Glutamatergic neuron (in vitro differentiated cells): Measurements from ENCODE around the gene NKAP. TPM values are rescaled to one million over a fixed set of nuclear protein-coding genes. Genes with fewer than 3 reads are reported as not detected.
"Not testable (repeated sequence)": the region's sequence is repeated elsewhere in the genome, so short reads cannot be mapped to it uniquely, and the experiment has no call there.

ENCODE experiments used
- DNase-seq: peaks from one replicate; pipeline ENCODE4 v3.0.0; 2022
- H3K27ac Mint-ChIP-seq: one replicate; pipeline ENCODE4 v1.8.0; 2020; ENCODE audit warnings: mild to moderate bottlenecking, mixed read lengths, inconsistent platforms; ENCODE audit not compliant: unreplicated experiment
- H3K27me3 Mint-ChIP-seq: one replicate; pipeline ENCODE4 v1.8.0; 2020; ENCODE audit warnings: mild to moderate bottlenecking, moderate library complexity, mixed read lengths, inconsistent platforms; ENCODE audit not compliant: unreplicated experiment
- H3K36me3 Mint-ChIP-seq: one replicate; pipeline ENCODE4 v1.8.0; 2020; ENCODE audit warnings: mild to moderate bottlenecking, mixed read lengths, inconsistent platforms; ENCODE audit not compliant: unreplicated experiment
- H3K4me1 Mint-ChIP-seq: one replicate; pipeline ENCODE4 v1.8.0; 2020; ENCODE audit warnings: mild to moderate bottlenecking, low read depth, mixed read lengths, inconsistent platforms; ENCODE audit not compliant: unreplicated experiment
- H3K4me3 Mint-ChIP-seq: one replicate; pipeline ENCODE4 v1.8.0; 2020; ENCODE audit warnings: mild to moderate bottlenecking, mixed read lengths, inconsistent platforms; ENCODE audit not compliant: unreplicated experiment
- H3K9me3 Mint-ChIP-seq: one replicate; pipeline ENCODE4 v1.8.0; 2020; ENCODE audit warnings: mild to moderate bottlenecking, moderate library complexity, mixed read lengths, inconsistent platforms; ENCODE audit not compliant: unreplicated experiment
- total RNA-seq: library from RNA; stranded (reverse); fragmentation: NEBNext Ultra II Directional; extraction: Animal tissue kit (Norgen Biotek cat#: 25700); gene quantifications from one replicate; pipeline ENCODE4 v1.2.1, GENCODE V29; 2021; ENCODE audit not compliant: unreplicated experiment
- TF ChIP-seq, protein P1 (sequence below): fragments of 200-600 bp; sonication (generic); IDR thresholded peaks from one replicate; pipeline ENCODE4 v1.5.0; 2021; ENCODE audit not compliant: partially characterized antibody, unreplicated experiment

The NKAP gene
- total RNA-seq, 1 donor from 2014 or later, result 7.8 TPM

DNA sequence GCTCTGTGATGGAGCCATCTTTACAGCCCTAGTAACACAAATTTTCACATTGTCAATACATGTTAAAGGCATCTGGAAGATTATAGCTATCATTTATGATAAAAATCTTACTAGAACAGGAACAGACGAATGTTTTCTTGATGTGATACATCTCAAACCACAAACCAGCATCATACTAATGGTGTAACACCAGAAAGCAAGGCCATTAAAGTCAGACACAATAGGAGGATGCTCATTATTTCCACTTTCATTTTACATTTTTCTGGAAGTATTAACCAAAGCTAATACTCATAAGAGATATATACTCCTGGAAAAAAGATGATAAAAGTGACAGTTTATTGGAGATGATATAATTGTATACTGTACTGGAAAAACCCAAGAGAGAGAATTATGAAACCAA lies 42.6 kb downstream of the NKAP start:
- H3K9me3 Mint-ChIP-seq, result no peaks in the 10 kb centered on the region
- H3K36me3 Mint-ChIP-seq, result no peaks in the 10 kb centered on the region
- no peak overlapping the region for H3K4me3 Mint-ChIP-seq

GRCh38 chrX:119899125-119899524 lies 44.4 kb downstream of the NKAP start:
- no peak overlapping the region for H3K27ac Mint-ChIP-seq
- H3K4me1 Mint-ChIP-seq, result no peaks in the 10 kb centered on the region
- no peaks in the 10 kb centered on the region for H3K9me3 Mint-ChIP-seq
- H3K36me3 Mint-ChIP-seq, result no peaks in the 10 kb centered on the region
- TF ChIP-seq, protein P1, sequence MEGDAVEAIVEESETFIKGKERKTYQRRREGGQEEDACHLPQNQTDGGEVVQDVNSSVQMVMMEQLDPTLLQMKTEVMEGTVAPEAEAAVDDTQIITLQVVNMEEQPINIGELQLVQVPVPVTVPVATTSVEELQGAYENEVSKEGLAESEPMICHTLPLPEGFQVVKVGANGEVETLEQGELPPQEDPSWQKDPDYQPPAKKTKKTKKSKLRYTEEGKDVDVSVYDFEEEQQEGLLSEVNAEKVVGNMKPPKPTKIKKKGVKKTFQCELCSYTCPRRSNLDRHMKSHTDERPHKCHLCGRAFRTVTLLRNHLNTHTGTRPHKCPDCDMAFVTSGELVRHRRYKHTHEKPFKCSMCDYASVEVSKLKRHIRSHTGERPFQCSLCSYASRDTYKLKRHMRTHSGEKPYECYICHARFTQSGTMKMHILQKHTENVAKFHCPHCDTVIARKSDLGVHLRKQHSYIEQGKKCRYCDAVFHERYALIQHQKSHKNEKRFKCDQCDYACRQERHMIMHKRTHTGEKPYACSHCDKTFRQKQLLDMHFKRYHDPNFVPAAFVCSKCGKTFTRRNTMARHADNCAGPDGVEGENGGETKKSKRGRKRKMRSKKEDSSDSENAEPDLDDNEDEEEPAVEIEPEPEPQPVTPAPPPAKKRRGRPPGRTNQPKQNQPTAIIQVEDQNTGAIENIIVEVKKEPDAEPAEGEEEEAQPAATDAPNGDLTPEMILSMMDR, result no peak
- no peak overlapping the region for H3K4me3 Mint-ChIP-seq
- DNase-seq, result no peak
- no peaks in the 10 kb centered on the region for H3K27me3 Mint-ChIP-seq

More for the DNA sequence above, 42.6 kb downstream of the NKAP start:
- TF ChIP-seq, protein P1, result no peak
- Mint-ChIP-seq H3K27me3 (no peaks in the 10 kb centered on the region), H3K27ac (no peak overlapping the region), H3K4me1 (peaks cover 2% of the 10 kb centered on the region)
- DNase-seq, result no peak

DNA sequence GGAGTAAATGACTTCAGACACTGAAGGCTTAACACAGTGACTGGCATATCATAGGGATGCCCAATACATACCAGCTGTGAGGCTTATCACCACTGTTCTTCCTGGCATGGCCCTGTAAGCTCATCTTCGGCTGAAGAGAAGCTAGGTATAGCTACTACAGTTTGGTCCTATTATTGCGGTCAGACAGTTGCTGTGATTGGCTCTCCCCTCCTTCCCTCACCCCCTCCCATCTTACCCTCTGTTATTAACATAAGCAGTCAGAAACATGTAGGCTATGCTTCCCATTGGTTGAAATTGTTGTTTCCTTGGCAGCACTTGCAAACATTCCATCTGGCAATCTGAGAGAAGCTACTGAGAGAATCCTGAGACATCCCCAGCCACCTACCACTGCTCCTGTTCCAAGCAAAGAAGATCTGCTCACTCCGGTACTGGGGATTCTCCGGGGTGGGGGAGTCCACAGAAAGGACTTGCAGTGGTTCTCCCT lies 47.7 kb downstream of the NKAP start, which contains the start of gene AKAP14:
Gene AKAP14, plus strand, starts transcription at position 51 of the 484 bp plus-strand sequence. CDS start 7,331 bp downstream, outside the sequence.
- H3K27ac Mint-ChIP-seq, result no peak within 1 kb of the TSS
- DNase-seq, result no peak
- no peaks in the 10 kb centered on the region for H3K4me1 Mint-ChIP-seq
- H3K4me3 Mint-ChIP-seq, result no peak within 1 kb of the TSS
- no peaks in the 10 kb centered on the region for H3K36me3 Mint-ChIP-seq
- H3K9me3 Mint-ChIP-seq, result no peaks in the 10 kb centered on the region
- TF ChIP-seq, protein P1, result no peak
- peaks cover 3% of the 10 kb centered on the region for H3K27me3 Mint-ChIP-seq

DNA sequence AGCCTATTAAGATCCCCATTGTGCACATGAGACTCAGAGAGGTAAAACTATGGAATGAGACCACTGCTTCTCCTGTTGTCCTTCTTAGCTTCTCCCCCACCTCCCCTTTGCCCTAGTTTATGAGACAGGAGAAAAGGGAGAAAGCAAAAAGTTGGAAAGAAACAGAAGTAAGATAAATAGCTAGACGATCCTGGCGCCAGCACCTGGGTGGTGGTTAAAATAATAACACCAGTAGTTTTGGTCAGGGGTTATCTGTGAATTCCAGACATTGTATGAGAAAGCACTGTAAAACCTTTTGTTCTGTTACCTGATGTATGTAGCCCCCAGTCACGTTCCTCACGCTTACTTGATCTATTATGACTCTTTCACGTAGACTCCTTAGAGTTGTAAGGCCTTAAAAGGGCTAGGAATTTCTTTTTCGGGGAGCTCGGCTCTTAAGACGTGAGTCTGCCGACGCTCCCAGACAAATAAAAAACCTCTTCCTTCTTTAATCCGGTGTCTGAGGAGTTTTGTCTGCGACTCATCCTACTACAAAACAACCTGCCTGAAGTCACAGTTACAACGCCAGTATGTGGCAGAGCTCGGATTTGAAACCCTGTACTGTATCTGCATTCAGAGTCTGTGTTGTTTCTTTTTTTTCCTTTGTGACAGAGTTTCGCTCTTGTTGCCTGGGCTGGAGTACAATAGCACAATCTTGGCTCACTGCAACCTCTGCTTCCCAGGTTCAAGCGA lies 51.4 kb downstream of the NKAP start:
- H3K4me3 Mint-ChIP-seq, DNase-seq, H3K36me3 Mint-ChIP-seq, H3K27me3 Mint-ChIP-seq, H3K27ac Mint-ChIP-seq, H3K9me3 Mint-ChIP-seq, H3K4me1 Mint-ChIP-seq: not testable (repeated sequence)

DNA sequence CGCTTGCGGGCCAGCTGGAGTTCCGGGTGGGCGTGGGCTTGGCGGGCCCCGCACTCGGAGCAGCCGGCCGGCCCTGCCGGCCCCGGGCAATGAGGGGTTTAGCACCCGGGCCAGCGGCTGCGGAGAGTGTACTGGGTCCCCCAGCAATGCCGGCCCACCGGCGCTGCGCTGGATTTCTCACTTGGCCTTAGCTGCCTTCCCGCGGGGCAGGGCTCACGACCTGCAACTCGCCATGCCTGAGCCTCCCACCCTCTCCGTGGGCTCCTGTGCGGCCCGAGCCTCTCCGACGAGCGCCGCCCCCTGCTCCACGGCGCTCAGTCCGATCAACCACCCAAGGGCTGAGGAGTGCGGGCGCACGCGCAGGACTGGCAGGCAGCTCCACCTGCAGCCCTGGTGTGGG lies 52.9 kb downstream of the NKAP start:
- not testable (repeated sequence) for H3K27ac Mint-ChIP-seq, H3K36me3 Mint-ChIP-seq, H3K9me3 Mint-ChIP-seq

GRCh38 chrX:119887721-119888425 lies 55.7 kb downstream of the NKAP start:
- no peaks in the 10 kb centered on the region for H3K9me3 Mint-ChIP-seq
- no peaks in the 10 kb centered on the region for H3K4me1 Mint-ChIP-seq
- TF ChIP-seq, protein P1, result peak; percentile 63
- peaks cover 3% of the 10 kb centered on the region for H3K27me3 Mint-ChIP-seq
- no peak overlapping the region for H3K27ac Mint-ChIP-seq
- no peaks in the 10 kb centered on the region for H3K36me3 Mint-ChIP-seq
- DNase-seq, result peak; percentile 81
- H3K4me3 Mint-ChIP-seq, result peak overlapping the region; percentile 70

More for the DNA sequence above, 52.9 kb downstream of the NKAP start:
- H3K4me3 Mint-ChIP-seq, H3K4me1 Mint-ChIP-seq, H3K27me3 Mint-ChIP-seq, DNase-seq: not testable (repeated sequence)
